Epidermal melanocyte (primary cell): ENCODE data around the gene CCDC158.
A peak's percentile ranks its signal among the peaks of the same experiment; 100 is the strongest.
"Not testable (repeated sequence)": the region's sequence is repeated elsewhere in the genome, so short reads cannot be mapped to it uniquely, and the experiment has no call there.

Source experiments
- DNase-seq: peaks from one replicate; pipeline ENCODE4 v3.0.0; 2011; ENCODE audit warnings: low spot score; ENCODE audit not compliant: insufficient read length

The CCDC158 gene

DNA sequence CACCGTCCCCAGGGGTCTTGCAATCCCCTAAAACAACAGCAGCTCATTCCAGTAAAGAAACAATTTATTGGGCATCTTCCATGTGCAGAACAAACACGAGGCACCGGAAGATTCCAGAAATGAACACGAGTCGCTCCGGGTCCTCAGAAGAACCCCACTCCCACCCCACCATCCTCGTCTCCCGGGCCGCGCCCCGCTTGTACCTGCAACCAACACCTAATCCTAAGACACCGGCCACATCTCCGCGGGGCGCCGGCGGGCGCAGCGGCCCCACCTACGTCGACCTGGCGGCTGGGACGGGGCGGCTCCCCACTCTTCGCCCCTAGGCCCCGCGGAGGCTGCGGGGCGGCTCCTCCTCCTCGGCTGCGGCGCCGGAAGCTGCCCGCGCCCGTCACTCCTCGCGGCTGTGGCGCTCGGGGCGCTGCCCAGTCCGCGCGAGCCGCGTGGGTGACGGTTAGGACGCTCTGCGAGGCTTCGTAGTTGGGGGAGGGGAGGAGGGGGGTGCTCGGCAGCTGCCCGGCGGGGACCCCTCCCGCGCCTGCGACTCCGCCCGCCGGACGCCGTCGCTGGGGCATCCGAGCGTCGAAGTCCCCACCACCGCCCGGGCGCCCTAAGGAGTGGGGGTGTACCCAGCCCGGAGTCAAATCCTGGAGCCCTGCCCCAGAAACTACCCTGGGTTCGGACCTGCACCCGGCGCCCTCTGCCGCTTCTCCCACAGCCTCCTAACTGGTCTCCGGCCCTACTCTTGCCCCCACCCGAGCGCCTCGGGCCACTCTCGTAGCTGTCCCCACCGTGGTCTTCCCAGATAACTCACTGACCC, at the start of gene CCDC158:
Gene CCDC158 (minus strand): TSS at position 380 of the 820 bp plus-strand sequence. CDS start 17,934 bp downstream, outside the sequence.
- no peak for DNase-seq

DNA sequence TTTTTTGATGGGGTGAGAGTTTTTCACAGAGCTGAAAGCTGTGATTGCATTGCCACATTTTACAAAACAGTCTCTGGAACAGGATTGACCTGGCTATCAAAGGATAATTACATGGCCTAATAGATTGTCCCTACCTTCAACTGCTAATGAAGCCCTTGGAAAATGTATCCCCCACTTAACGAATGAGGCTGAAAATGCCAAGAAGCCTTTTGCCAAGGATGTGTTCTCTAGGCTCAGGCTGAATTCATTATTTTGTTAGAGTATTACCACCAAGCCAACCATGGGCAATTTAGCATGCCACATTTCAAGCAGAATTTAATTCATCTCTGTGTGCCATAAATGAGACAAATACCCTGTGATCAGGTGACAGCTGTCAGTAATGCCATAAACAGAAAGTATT, 49.6 kb upstream of the CCDC158 start:
- DNase-seq = no peak

DNA sequence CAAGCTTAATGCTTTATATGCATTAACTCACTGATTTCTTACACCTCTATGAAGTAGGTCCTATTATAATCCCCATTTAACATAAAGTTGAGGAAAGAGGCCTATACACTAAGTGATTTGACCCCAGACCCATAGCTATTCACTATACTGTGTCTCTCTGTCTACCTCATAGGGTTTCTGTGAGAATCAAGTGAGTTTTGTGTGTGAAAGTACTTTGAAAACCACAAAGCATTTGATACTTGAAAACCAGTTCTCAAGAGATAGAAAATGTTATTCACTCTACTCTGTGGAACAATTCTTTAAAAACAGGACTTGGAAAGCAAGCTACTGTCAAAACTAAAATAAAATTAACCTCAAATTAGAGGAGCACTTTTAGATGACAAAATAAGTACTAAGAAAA, 49.1 kb upstream of the CCDC158 start:
- DNase-seq = no peak

DNA sequence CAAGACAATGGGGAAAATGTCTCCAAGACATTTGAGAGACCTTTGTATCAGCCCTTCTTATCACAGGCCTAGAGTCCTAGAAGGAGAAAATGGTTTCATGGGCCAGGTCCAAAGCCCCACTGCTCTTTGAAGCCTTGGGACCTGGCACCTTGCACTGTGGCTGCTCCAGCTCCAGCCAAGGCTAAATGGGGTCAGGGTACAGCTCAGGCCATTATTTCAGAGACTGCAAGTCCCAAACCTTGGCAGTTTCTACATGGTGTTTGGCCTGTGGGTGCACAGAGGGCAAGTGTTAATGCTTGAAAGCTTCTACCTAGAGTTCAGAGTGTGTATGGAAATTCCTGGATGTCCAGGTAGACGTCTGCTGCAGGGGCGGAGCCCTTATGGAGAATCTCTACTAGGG, 42.6 kb upstream of the CCDC158 start:
- no peak for DNase-seq

DNA sequence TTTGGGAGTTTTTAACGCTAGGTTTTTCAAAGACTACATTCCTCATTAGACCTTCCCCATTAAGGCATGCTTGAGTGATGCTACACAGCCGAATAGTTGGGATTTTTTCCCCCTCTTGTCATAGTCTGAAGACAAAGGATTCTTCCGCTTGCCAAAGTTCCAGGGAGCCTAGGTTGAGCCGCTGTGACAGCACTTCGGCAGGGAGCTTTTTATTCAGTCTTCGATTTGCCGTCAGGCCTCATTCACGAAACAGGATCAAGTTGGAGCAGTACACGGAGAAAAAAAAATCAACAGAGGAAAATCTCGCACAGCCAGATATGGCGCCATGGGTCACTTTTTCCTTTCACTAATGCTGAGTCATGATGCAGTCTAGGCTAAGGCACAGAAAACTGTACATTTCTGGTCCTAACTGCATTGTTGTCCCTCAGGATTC, 38.4 kb upstream of the CCDC158 start:
- peak; percentile 27 for DNase-seq

DNA sequence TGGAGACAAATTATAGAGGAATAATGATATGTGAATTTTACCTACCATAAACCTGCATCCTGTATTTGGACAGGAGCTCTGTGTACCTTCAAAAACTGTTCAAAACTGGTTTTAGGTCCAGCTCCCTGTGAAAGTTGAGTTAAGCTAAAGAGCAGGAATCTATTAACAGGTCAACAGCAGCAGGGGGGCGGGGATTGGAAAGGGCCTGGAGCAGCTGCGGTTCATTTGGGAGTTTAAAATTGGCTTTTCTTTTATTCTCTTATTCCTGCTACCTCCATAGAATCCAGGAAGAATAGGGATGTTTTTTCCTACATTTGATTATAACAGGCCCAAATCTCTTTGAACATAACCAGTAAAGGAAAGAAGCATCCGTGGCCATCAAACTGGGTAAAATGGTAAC, 37.9 kb upstream of the CCDC158 start:
- DNase-seq = no peak

DNA sequence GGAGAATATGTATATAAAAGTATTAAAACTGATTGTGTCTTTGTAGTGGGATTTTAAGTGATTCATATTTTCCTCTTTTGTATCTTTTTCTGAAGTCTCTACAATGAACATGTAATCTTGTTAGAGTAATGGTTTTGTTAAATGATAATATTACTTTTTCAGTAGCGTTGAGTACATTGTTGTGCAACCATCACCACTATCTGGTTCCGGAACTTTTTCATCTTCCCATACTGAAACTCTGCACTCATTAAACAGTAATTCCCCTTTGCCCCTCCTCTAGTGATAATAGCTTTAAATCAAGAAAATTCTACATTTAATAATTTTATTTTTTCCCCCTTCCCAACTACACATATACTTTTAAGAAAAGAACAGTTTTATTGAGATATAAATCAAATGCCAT, 37.4 kb upstream of the CCDC158 start:
- DNase-seq = no peak

DNA sequence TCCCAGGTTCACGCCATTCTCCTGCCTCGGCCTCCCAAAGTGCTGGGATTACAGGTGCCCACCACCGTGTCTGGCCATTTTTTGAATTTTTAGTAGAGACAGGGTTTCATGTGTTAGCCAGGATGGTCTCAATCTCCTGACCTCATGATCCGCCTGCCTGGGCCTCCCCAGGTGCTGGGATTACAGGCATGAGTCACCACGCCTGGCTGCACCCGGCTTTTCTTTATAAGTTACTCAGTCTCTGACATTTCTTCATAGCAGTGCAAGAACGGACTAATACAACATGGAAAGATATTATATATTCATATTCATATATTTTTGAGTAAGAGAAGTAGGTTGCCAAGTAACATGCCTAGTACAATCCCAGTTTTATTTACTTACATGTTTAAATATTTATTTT, 36.9 kb upstream of the CCDC158 start:
- no peak for DNase-seq

DNA sequence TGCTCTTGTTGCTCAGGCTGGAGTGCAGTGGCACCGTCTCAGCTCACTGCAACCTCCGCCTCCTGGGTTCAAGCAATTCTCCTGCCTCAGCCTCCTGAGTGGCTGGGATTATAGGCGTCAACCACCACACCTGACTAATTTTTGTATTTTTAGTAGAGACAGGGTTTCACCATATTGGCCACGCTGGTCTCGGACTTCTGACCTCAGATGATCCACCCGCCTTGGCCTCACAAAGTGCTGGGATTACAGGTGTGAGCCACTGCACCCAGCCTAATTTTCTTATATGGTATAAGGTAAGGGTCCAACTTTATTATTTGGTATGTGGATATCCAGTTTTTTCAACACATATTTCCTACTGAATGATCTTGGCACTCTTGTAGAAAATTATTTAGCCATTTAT, 33.1 kb upstream of the CCDC158 start:
- DNase-seq = not testable (repeated sequence)

DNA sequence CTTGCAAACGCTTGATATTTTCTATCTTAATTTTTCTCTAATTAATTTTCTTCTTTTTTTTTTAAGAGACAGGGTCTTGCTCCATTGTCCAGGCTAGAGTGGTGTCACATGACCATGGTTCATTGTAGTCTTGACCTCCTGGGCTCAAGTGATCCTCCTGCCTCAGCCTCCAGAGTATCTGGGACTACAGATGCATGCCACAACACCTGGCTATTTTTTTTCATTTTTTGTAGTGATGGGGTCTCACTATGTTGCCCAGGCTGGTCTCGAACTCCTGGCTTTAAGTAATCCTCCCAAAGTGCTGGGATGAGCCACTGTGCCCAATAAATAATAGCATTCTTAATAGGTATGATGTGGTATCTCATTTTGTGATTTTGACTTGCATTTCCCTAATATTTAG, 32.3 kb upstream of the CCDC158 start:
- DNase-seq = no peak

DNA sequence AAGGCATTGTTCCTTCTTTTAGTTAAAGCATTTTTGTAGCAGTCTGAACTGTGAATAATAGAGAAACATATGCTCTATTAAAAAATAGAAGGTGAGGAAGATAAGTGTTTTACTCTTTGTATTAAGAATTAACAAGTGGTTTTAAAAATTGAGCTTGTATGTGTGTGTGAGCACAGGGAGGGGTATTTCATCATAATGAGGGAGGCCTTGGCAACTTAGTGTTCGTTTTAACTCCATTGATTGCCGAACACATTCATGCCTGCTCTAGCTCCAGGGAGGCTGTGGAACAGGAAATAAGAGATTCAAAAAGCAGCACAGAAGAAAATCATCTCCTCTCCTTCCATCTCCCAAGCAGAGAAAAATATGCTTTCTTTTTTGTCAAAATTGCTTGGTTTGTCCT, 28.9 kb upstream of the CCDC158 start:
- no peak for DNase-seq

DNA sequence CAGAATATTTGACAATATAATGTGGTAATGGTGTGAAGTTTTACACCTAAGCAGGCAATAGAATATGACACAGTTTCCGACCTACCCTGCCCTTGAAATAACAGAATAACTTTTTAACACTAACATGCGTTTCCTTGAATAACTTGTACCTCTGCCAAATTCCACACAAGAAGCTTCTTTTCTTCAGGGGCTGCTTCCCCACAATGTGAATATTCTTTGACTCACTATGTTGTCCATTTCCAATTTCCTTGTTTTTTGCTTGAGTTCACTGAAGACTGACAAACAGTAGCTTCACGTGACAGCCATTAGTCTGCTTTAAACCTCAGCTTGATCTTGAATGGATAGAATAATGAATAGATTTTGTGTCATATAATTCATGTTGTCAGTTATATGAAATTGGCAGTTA, 28.4 kb upstream of the CCDC158 start:
- no peak for DNase-seq

DNA sequence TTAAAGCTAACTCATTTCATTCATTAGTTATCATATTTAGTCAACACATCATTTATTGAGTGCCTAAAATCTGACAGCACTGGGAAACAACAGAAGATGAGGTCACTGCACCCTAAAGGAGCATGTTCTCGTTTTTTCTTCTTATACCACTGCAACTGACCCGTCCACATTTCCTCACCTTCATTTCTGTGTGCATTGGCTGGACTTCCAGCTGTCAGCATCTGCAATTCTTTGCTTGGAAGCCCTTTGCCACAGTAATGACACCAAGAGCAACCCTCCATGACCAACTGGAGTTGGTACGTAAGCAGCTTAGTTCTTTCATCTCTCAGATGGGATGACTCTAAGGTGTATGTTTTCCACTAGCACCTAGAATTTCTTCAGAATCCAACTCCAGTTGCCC, 27.3 kb upstream of the CCDC158 start:
- no peak for DNase-seq

DNA sequence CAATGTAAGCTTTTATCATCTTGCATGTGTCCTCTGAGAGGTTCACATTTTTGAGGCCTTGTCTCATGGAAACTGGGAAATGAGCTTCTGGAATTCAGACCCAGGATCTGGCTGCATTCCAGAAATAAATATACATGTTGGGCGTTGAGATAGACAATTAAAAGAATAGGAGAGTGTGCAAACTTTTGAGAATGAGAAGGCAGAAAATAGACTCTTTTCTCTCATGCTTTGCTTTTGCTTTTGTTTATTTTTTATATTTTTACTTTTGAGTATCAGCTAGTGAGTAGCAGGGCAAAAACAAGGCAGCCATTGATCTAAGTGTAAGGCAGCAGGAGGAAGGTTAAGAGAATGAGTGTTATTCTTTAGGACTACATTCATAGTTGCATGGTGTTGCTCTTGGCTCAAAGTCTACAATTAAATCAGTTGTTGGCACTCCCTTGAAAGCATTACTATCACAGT, 26.5 kb upstream of the CCDC158 start:
- peak; percentile 54 for DNase-seq

DNA sequence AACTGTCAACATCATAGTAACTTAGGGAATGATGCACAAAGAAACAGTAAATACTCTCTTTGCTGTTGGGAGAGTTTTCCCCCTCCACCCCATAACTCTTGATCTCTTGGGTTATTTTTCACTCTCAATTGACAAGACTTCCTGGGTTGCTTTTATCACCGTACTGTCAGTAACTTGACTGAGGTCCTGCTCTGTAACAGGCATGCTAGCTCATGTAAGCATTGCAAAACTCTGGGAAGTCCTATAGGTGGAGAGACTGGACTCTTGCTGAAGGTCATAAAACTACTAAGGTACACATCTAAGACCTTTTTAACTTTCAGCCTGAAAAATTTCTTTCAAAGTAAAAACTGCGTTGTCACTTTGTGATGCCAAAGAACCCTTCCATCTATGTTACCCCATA, 25.0 kb upstream of the CCDC158 start:
- DNase-seq = no peak

DNA sequence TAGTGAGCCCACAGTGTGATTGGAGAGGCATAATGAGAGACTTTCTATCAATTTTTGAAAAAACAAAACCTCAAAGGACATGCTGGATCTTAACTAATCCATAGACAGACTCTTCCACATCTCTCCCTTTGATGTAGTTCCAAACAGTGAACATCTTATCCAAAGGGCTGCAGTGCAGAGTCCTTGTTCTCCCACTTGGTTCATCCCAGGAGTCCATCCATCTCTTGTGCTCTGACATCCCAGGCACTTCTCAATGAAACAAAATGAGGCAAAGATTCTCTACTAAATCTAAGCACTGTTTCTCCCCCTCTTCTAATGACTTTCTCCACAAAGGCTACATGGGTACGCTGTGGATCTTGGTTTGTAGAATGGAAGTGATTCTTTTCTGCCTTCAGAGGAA, 22.4 kb upstream of the CCDC158 start:
- no peak for DNase-seq

DNA sequence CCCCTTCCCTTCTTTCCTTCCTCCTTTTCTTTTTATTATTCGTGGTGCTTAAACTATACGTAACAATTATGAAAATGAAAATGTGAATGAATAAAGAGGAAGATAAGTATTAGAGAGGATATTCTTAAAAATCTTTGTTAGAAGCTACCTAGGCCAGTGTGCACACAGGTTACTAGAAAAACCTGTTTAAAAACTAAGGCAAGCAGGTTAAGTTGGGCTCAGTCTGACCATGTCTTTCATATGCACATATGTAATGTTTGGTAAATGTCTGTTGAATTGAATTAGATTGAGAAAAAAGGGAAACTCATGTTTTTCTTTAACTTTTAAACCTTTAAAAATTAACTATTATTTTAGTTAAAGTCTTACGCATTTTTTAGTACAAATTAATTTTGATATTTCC, 21.9 kb upstream of the CCDC158 start:
- no peak for DNase-seq

DNA sequence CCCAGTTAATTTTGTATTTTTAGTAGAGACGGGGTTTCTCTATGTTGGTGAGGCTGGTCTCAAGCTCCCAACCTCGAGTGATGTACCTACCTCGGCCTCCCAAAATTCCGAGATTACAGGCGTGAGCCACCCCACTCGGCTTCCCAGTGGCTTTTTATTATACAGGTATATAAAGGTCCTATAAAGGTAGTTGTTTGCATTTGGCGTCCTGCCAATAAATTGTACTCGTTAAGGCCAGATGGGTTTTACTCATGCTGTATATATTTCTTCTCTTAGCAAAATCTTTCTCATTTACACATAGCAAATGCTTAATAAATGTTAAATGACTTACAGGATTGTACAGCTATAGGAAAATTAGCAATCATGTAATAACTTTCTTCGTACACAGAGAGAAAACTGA, 20.9 kb upstream of the CCDC158 start:
- no peak for DNase-seq

DNA sequence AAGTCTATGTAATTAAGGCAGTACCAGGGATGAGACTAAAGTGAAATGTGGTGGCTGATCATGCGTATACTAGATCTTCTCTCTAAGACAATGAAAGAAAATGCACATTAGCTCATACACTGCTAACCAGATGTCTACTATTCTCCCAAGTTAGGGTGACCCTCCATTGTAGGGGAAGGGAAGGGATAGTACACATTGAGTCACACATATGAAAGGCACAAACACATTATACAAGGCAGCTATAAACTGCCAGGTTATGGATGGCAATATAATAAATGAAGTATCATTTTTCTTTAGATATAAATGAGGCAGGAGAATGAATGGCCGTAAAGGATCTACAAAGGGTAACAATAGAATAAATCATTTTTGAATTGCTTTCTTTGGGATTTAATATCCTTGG, 18.6 kb upstream of the CCDC158 start:
- no peak for DNase-seq

DNA sequence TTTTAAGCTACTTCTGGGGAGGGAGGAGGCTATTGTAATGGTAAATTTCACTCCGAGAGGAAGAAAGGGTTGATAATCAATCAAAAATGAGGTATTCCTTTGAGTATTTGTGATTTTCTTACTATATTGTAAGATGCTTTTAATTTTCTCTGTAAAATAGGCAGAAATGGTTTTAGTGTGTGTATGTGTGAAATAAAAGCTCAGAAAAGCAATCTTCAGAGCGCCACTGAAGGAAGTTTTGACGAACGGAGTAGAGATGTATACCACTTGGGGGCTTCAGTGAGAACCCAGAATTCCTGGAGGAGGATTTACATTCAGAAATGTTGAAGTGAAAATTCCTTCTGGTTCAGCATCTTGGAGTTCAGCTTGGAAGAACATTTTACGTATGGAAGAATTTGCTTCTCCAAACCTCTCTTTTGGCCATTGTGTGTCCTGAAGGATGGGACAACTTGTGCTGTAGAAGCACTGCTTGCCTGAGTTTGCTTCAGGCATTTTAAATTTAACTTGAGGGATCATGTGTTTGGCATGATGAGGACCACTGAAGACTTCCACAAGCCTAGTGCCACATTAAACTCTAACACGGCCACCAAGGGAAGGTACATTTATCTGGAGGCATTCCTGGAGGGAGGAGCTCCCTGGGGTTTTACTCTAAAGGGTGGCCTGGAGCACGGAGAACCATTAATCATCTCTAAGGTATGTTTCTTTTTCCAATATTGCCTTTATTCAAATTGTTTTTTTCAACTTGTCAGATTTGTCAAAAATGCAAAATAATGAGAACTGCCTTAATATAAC, 14.8 kb upstream of the CCDC158 start:
- DNase-seq = no peak

DNA sequence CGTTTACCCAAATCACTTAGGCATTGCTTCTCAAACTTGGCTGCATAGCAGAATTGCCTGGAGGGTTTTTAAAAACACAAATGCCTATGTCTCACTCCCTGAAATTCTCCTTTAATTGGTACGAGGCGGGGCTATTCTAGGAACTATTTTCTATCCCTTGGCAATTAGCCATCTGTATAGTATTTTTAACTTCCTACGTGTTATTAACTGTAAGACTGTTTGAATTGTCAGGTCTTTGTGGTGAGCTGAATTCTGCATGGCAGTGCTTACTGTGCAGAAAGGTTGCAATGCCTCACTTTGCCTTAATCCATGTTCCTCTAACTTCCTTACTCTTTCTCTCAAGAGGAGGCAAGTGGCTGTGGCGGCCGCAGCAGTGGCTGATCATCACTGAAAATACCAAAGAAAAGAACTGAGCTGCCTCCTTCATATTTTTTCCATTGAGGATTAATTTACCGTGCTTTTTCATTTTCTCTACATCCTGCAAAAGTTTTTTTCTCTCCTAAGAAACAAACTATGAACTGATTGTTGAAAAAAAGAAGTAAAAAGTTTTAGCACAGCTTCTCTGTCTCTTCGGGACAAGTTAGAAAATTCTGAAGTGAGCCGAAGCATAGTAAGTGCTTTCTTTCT, 14.1 kb upstream of the CCDC158 start, which contains the start of gene SHROOM3:
Gene SHROOM3 (plus strand): TSS at position 329 of the 627 bp plus-strand sequence. CDS start 824 bp downstream, outside the sequence.
- no peak for DNase-seq
